Thoracic aorta (tissue), 2 donors: ENCODE measurements around the gene SH3PXD2A. TPM values are rescaled to one million over a fixed set of nuclear protein-coding genes. Genes with fewer than 3 reads are reported as not detected.

Source experiments
- ATAC-seq: fragments of 150-250 bp; one replicate; pipeline ENCODE4 v1.8.0; 2017; ENCODE audit warnings: low read depth; ENCODE audit not compliant: insufficient number of reproducible peaks, low FRiP score
- DNase-seq: peaks from one replicate; pipeline ENCODE4 v3.0.0-alpha.2; 2020; ENCODE audit warnings: low spot score
- H3K27ac ChIP-seq, 2 donors: fragments of 200-600 bp; sonication (generic); 1 replicate in 1 of 2; 2 replicates in 1 of 2; pipeline ENCODE4 v1.5.1; 2016; ENCODE audit warnings: mild to moderate bottlenecking in 2 of 2, moderate library complexity in 2 of 2
- H3K27me3 ChIP-seq: fragments of 200-600 bp; sonication (generic); replicated peaks from 2 replicates; pipeline ENCODE4 v1.6.0; 2016; ENCODE audit warnings: mild to moderate bottlenecking; ENCODE audit not compliant: insufficient read depth
- H3K36me3 ChIP-seq: fragments of 200-600 bp; sonication (generic); one replicate; pipeline ENCODE4 v1.5.1; 2016
- H3K4me1 ChIP-seq, 2 donors: fragments of 200-600 bp; sonication (generic); 1 replicate in 1 of 2; 2 replicates in 1 of 2; pipeline versions ENCODE4 v1.5.1 to v1.6.0; 2016; ENCODE audit warnings: low read depth in 2 of 2, mild to moderate bottlenecking in 1 of 2; ENCODE audit not compliant: control insufficient read depth in 1 of 2
- H3K4me3 ChIP-seq: fragments of 200-600 bp; sonication (generic); 2 replicates; pipeline ENCODE4 v1.5.1; 2016; ENCODE audit warnings: mild to moderate bottlenecking
- H3K9me3 ChIP-seq: fragments of 200-600 bp; sonication (generic); 2 replicates; pipeline ENCODE4 v1.5.1; 2016
- total RNA-seq, 2 donors: library from RNA; depleted of rRNA; stranded (reverse); fragments of >200 nt; gene quantifications; one replicate each; pipeline versions ENCODE4 v1.1.0 to v1.2.3, GENCODE V29; 2016
- TF ChIP-seq, protein P1 (sequence below): fragments of 200-600 bp; sonication (generic); IDR thresholded peaks from one replicate; pipeline ENCODE4 v1.5.1; 2019; ENCODE audit warnings: antibody characterized with exemption

The SH3PXD2A gene
- total RNA-seq, 2 donors from 2014 or later = 28.3 to 51.5 TPM

DNA sequence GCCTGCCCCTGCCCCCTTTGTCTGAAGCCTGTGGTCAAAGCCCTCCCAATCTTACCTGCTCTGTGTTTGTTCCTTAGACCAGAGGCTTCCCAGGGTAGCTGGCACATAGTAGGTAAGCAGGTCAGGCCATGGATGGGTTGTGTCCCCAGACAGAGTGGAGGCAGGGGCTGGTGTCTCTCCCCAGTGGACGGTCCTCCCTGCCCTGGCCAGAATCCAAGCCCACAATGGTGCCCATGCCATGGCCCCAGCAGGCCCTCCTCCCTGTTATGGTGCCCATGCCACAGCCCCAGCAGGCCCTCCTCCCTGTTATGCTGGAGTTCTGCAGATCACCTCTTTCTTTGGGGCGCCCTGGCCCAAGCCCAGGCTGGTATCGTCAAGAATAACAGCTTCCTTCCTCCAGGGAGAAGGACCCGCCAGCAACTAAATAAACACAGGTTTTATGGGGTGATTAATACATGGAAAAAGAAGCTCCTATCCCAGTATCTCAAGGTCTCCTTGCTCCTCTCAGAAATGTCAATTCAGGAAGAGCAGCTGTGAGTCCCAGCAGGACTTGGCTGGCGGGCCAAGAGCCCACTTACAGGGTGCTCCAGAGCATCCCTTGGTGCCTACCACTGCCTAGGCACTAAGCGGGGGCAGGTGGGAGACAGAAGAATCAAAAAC is 279.8 kb downstream of the SH3PXD2A start:
- DNase-seq (no peak), ATAC-seq (no peak)
- no peaks in the 10 kb centered on the region for H3K4me1 ChIP-seq
- no peak overlapping the region for H3K27ac ChIP-seq
- H3K4me3 ChIP-seq = no peak overlapping the region
- H3K36me3 ChIP-seq = no peaks in the 10 kb centered on the region
- TF ChIP-seq, protein P1, sequence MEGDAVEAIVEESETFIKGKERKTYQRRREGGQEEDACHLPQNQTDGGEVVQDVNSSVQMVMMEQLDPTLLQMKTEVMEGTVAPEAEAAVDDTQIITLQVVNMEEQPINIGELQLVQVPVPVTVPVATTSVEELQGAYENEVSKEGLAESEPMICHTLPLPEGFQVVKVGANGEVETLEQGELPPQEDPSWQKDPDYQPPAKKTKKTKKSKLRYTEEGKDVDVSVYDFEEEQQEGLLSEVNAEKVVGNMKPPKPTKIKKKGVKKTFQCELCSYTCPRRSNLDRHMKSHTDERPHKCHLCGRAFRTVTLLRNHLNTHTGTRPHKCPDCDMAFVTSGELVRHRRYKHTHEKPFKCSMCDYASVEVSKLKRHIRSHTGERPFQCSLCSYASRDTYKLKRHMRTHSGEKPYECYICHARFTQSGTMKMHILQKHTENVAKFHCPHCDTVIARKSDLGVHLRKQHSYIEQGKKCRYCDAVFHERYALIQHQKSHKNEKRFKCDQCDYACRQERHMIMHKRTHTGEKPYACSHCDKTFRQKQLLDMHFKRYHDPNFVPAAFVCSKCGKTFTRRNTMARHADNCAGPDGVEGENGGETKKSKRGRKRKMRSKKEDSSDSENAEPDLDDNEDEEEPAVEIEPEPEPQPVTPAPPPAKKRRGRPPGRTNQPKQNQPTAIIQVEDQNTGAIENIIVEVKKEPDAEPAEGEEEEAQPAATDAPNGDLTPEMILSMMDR = no peak
- H3K9me3 ChIP-seq = no peaks in the 10 kb centered on the region
- H3K27me3 ChIP-seq = no peaks in the 10 kb centered on the region

DNA sequence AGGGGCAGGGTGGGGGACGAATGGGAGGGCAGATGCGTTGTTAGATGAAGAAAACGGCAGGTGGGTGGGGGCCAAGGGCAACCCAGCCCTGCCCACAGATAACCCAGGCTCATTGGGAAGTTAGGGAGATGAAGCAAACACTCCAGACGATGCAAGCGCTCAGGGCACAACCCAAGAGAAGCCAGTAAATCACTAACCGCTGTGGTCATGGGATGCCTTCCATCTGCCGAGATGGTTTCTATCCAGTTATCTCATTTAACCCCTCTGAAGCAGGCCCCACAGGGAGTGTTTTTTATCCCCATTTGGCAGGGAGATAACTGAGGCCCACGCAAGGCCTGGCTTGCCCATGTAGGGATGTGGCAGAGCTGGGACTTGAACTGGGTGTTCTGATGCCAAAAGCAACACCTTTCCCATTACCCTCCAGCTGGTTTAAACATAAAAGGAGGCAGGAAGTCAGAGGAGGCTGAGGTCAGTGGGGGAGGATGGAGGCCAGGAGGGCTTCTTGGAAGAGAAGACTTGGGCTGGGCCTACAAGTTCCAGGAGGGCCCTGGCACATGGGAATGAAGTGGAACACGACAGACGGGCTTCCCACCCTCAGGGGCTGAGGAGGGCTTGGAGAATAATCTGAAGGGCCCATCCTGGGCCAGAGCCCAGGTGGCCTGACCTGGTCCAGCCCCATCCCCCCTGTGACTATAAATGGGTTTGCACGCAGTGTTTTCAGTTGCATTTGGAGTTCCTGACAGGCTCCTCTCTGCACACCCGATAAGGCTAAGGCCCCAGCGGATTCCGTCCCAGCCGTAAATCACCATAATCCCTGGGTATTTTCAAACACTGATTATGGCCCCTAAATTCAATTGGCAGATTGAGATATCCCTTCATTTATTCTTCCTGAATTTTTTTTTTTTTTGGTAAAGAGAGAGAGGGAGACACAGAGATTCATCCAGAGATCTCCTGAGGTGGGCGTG is 281.0 kb downstream of the SH3PXD2A start:
- Histone ChIP-seq H3K4me1 (no peaks in the 10 kb centered on the region), H3K27ac (no peak overlapping the region), H3K27me3 (no peaks in the 10 kb centered on the region), H3K4me3 (no peak overlapping the region), H3K9me3 (no peaks in the 10 kb centered on the region), H3K36me3 (no peaks in the 10 kb centered on the region)
- DNase-seq = no peak
- ATAC-seq = no peak
- TF ChIP-seq, protein P1 = no peak

DNA sequence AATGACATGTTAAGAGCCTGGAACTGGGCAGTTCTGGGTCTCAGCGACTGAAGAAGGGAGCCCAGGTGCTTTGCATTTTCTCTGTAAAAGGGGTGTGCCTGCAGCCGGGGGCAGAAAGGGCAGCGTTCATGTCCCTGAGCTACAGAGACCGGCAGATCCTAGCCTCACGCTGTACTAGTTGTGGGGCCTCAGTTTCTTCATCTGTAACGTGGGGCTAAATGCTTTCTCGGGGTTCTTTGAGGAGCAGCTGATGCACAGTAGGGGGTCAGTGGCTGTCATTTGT is 282.2 kb downstream of the SH3PXD2A start:
- no peak for DNase-seq

DNA sequence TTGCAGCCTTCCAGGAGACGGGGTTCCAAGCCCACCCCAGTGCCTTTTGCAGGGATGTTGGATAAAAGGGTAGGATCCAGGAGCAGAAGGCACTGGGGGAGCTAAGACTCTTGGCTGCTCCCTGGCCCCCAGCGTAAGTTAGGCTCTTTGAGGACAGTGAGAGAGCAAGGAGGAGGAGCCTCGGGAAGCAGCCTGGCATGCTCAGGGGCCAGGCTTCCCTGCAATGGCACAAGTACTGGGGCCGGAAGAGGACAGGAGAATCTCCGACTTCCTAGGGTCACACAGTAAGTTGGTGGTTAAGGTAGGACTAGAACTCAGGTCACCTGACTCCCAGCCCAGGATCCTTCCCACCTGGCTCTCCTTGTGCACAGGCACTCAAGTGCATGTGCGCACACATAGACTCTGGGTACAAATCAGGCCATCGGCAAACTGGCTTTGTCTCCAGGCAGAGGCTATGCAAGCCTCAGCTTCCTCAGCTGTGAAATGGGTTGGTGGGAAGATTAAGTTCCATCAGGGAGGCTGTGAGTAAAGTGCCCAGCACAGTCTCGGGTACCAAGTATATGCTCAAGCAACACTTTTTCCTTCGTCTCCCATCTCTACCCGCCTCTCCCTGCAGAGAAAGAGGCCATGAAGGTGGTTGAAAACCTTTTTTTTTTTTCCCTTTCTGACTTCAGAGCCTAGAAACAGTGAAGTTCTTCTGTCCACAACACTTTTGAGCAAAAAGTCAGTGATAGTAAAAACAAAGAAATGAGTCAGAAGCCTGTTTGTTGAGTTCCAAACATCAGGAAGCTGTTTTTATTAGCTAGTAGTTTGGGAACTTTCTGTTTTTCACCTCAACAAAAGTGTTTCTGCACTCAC is 282.8 kb downstream of the SH3PXD2A start:
- H3K9me3 ChIP-seq = no peaks in the 10 kb centered on the region
- H3K4me3 ChIP-seq = no peak overlapping the region
- no peaks in the 10 kb centered on the region for H3K27me3 ChIP-seq
- ATAC-seq = no peak
- TF ChIP-seq, protein P1 = no peak
- no peaks in the 10 kb centered on the region for H3K36me3 ChIP-seq
- no peak overlapping the region for H3K27ac ChIP-seq
- no peaks in the 10 kb centered on the region for H3K4me1 ChIP-seq
- no peak for DNase-seq

More for the DNA sequence above, 282.2 kb downstream of the SH3PXD2A start:
- TF ChIP-seq, protein P1 = no peak
- Histone ChIP-seq H3K27ac (no peak overlapping the region), H3K4me3 (no peak overlapping the region), H3K9me3 (no peaks in the 10 kb centered on the region), H3K27me3 (no peaks in the 10 kb centered on the region), H3K4me1 (no peaks in the 10 kb centered on the region), H3K36me3 (no peaks in the 10 kb centered on the region)
- no peak for ATAC-seq

DNA sequence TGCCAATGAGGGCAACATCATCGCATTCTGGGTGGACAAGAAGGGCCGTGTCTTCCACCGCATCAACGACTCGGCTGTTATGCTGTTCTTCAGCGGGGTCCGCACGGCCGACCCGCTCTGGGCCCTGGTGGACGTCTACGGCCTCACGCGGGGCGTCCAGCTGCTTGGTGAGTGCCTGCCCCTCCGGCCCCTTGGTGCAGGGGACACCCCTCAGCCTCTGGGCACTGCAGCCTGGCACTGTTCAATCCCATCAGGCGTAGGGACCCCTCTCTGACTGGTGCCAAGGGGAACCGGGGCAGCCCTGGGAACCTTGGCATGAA is 283.8 kb downstream of the SH3PXD2A start:
- ATAC-seq = no peak
- Histone ChIP-seq H3K9me3 (no peaks in the 10 kb centered on the region), H3K36me3 (no peaks in the 10 kb centered on the region), H3K4me1 (no peaks in the 10 kb centered on the region), H3K4me3 (no peak overlapping the region), H3K27ac (no peak overlapping the region), H3K27me3 (no peaks in the 10 kb centered on the region)
- TF ChIP-seq, protein P1 = no peak
- no peak for DNase-seq
